Measurements from ENCODE around the gene APCDD1L. TPM values are rescaled to one million over a fixed set of nuclear protein-coding genes. Genes with fewer than 3 reads are reported as not detected.
A peak's percentile ranks its signal among the peaks of the same experiment; 100 is the strongest.

Gene APCDD1L
- total and polyA plus RNA-seq, 9 donors: 2.1 to 8.8 (median 5.1) TPM

DNA sequence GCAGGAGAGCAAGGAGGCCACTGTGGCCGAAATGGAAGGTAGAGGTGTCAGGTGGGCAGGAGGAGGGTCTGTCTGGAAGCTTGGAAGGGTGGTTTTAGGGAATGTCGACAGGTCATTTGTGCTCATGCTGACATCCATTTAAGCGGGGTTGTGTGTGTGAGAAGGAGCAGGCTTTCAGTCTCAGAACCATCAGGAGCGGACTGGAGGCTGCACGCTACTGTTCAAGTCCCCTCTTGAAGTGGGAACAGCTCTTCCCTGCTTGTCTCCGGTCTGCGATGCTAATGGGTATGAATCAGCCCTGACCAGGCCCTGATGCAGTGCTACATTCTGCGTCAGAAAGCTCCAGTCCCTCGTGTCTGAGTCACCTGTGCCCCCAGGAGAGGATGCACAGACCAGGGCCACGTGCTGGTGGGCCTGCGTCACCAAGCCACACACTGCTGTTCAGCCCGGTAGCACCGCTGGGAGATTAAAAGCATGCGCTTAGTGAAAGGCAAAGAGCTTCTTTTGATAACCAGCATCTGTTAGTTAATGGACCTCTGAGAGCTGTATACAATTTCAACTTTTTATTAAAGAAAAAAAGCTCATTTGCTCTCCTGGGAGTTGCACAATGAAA is 58.0 kb downstream of the APCDD1L start:
- H3K27ac ChIP-seq (ENCODE audit: low read length): no peak overlapping the region
- no peak for DNase-seq
- no peaks in the 10 kb centered on the region for H3K27me3 ChIP-seq (ENCODE audit: control insufficient read depth, insufficient read depth, low read length)
- 85% methylated on average over 12 of the region's 14 CpGs for WGBS (ENCODE audit: insufficient coverage)
- H3K4me3 ChIP-seq (ENCODE audit: low read length): no peak overlapping the region
- no peaks in the 10 kb centered on the region for H3K36me3 ChIP-seq (ENCODE audit: control insufficient read depth, insufficient read depth, low read length)
- peaks cover 18% of the 10 kb centered on the region for H3K4me1 ChIP-seq (ENCODE audit: control insufficient read depth, insufficient read depth, low read length)
- H3K9me3 ChIP-seq (replicated peaks; ENCODE audit: control insufficient read depth, low read depth, low read length): no peaks in the 10 kb centered on the region

DNA sequence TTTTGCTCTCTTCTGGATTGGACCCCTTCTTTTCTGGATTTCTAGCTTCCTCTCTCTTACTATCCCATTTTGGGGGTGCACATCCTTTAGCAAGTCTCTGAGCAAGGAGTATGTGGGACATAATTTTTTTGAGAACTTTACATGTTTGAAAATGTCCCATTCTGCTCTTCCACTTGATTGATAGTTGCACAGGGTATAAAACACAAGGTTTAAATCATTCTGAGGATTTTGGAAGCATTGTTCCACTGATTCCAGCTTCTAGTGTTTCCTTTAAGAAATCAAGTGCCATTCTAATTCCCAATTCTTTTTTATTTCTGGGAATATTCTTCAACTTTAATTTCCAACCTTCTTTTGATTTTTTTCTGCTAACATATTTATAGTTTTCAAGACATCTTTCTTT is 60.7 kb downstream of the APCDD1L start:
- Histone ChIP-seq H3K9me3 (replicated peaks; ENCODE audit: control insufficient read depth, low read depth, low read length) (no peaks in the 10 kb centered on the region), H3K27ac (ENCODE audit: low read length) (no peak overlapping the region), H3K27me3 (ENCODE audit: control insufficient read depth, insufficient read depth, low read length) (no peaks in the 10 kb centered on the region), H3K4me1 (ENCODE audit: control insufficient read depth, insufficient read depth, low read length) (peaks cover 10% of the 10 kb centered on the region), H3K36me3 (ENCODE audit: control insufficient read depth, insufficient read depth, low read length) (no peaks in the 10 kb centered on the region), H3K4me3 (ENCODE audit: low read length) (no peak overlapping the region)
- DNase-seq: no peak

DNA sequence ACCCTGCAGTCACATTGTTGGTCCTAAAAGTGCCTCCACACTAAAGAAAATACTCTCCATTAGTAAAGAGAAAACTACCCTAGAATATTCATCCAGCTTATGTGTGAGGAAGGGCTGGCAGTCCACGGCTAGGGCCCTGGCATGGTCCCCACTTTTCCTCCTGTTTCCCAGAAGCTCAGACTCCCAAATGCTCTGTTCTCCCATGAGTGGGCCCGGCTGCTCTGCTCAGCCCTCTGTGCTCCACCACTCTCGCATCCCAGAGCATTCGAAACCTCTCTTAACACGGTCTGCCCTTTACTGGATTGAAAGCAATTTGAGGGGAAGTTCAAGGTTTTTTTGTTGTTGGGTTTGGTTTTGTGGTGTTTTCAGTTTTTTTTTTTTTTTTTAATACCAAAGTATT is 61.8 kb downstream of the APCDD1L start:
- peaks cover 7% of the 10 kb centered on the region for H3K36me3 ChIP-seq (ENCODE audit: control insufficient read depth, insufficient read depth, low read length)
- 40% methylated on average over 1 of the region's 5 CpGs for WGBS (ENCODE audit: insufficient coverage)

DNA sequence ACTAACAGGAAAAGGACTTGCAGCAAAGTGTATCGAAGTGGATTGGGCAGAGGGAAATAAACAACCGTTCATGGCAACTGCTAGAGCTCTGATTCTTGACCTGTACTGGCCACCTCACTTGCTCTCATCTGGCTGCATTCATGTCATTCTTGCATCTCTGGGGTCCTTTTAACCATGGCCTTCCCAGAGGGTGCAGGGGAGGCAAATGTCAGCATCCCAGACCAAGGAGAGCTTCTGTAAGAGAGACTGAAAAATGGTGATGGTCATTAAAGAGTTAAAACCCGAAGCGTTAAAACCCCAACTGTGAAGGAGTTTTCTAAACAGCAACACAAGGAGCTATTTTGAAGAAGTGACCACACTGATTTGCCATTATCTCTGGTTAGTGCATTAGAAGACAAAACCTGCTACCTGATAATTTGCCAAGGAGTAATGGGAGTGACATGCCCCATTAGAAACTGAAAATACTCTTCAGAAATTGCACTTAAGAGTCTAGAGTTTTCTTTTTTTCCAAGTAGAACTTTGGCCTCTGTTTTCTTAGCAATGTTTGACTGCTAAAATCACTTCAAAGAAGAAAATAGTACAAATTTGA is 62.4 kb downstream of the APCDD1L start:
- Histone ChIP-seq H3K27me3 (ENCODE audit: control insufficient read depth, insufficient read depth, low read length) (no peaks in the 10 kb centered on the region), H3K9me3 (replicated peaks; ENCODE audit: control insufficient read depth, low read depth, low read length) (no peaks in the 10 kb centered on the region), H3K27ac (ENCODE audit: low read length) (no peak overlapping the region), H3K4me1 (ENCODE audit: control insufficient read depth, insufficient read depth, low read length) (peaks cover 8% of the 10 kb centered on the region), H3K4me3 (ENCODE audit: low read length) (no peak overlapping the region), H3K36me3 (ENCODE audit: control insufficient read depth, insufficient read depth, low read length) (peaks cover 13% of the 10 kb centered on the region)
- DNase-seq: peak; percentile 72
- no CpG with 5 or more reads among the region's 4 CpGs for WGBS (ENCODE audit: insufficient coverage)

More for the DNA sequence above, 61.8 kb downstream of the APCDD1L start:
- Histone ChIP-seq H3K27ac (ENCODE audit: low read length) (peak overlapping the region; percentile 48), H3K9me3 (replicated peaks; ENCODE audit: control insufficient read depth, low read depth, low read length) (no peaks in the 10 kb centered on the region), H3K27me3 (ENCODE audit: control insufficient read depth, insufficient read depth, low read length) (no peaks in the 10 kb centered on the region), H3K4me3 (ENCODE audit: low read length) (no peak overlapping the region), H3K4me1 (ENCODE audit: control insufficient read depth, insufficient read depth, low read length) (peaks cover 8% of the 10 kb centered on the region)
- DNase-seq: no peak

DNA sequence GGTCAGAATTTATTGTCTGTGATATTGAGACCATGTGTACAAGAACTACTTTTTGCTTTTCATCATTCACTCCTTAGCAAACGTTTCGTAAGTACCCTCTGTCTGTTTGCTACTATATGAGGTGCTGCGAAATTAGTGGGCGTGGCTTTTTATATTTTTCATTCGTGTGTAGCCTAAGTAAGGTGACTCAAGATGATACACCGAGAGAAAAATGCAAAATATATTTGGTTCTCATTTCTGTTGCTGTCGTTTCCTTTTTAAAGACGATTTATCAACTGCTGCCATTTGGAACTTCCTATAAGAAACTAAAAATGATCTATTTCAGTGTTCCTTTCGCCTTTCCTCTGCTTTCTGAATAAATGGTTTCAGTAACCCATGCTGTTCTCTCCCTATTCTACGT is 64.9 kb downstream of the APCDD1L start:
- DNase-seq: no peak
- no peaks in the 10 kb centered on the region for H3K27me3 ChIP-seq (ENCODE audit: control insufficient read depth, insufficient read depth, low read length)
- H3K9me3 ChIP-seq (replicated peaks; ENCODE audit: control insufficient read depth, low read depth, low read length): no peaks in the 10 kb centered on the region
- no peak overlapping the region for H3K27ac ChIP-seq (ENCODE audit: low read length)
- no peak overlapping the region for H3K4me3 ChIP-seq (ENCODE audit: low read length)
- no CpG with 5 or more reads among the region's 10 CpGs for whole genome bisulfite sequencing (ENCODE audit: insufficient coverage)
- peaks cover 8% of the 10 kb centered on the region for H3K4me1 ChIP-seq (ENCODE audit: control insufficient read depth, insufficient read depth, low read length)
- H3K36me3 ChIP-seq (ENCODE audit: control insufficient read depth, insufficient read depth, low read length): peaks cover 30% of the 10 kb centered on the region

DNA sequence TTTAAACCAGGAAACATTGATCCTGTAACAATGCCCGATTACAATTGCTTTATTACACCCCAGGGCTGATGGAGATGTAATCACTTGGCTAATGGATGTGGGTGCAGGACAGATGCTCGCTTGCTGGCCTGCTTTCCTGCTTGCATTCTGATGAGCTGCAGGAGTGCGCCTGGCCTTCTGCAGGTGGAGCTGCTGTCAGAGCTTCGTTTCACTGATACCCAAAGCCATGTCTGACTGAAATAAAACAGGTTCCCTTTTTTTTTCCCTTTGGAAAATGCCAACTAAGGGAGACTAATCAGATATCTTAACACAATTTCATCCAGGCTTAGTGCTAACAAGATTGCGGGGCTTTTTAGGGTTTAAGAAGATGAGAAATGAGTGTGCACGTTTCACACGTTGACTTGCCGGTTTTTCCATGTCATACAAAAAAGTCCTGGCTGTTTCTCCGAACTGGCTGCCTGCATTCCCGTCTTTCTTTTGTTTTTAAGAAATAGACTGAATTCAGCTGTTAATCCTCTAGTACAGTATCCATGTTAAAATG is 65.4 kb downstream of the APCDD1L start:
- peaks cover 35% of the 10 kb centered on the region for H3K36me3 ChIP-seq (ENCODE audit: control insufficient read depth, insufficient read depth, low read length)
- WGBS (ENCODE audit: insufficient coverage): 21% methylated on average over 3 of the region's 10 CpGs
- H3K4me1 ChIP-seq (ENCODE audit: control insufficient read depth, insufficient read depth, low read length): peaks cover 8% of the 10 kb centered on the region
- no peaks in the 10 kb centered on the region for H3K9me3 ChIP-seq (replicated peaks; ENCODE audit: control insufficient read depth, low read depth, low read length)
- H3K4me3 ChIP-seq (ENCODE audit: low read length): no peak overlapping the region
- peak; percentile 61 for DNase-seq
- no peaks in the 10 kb centered on the region for H3K27me3 ChIP-seq (ENCODE audit: control insufficient read depth, insufficient read depth, low read length)
- no peak overlapping the region for H3K27ac ChIP-seq (ENCODE audit: low read length)

DNA sequence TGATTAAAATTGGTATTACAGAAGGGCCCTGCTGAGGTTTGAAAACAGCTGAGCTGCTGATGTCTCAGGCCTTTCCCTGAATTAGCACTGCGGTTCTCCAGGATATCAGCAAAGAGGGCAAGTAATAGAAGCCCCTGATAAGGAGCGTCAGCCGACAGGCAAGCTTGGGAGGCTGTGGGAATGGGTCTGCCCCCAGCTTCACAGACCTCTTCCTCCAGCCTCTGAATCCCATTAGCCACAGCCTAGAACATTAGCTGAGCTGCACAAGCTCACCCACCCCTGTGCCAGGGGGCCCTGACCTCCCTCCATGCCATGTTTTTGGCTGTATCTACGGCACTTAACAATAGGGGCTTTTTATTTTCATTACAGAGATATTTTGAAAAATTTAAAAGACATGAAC is 66.2 kb downstream of the APCDD1L start:
- Histone ChIP-seq H3K4me3 (ENCODE audit: low read length) (no peak overlapping the region), H3K9me3 (replicated peaks; ENCODE audit: control insufficient read depth, low read depth, low read length) (no peaks in the 10 kb centered on the region), H3K27ac (ENCODE audit: low read length) (no peak overlapping the region), H3K4me1 (ENCODE audit: control insufficient read depth, insufficient read depth, low read length) (peaks cover 8% of the 10 kb centered on the region), H3K27me3 (ENCODE audit: control insufficient read depth, insufficient read depth, low read length) (no peaks in the 10 kb centered on the region), H3K36me3 (ENCODE audit: control insufficient read depth, insufficient read depth, low read length) (peaks cover 42% of the 10 kb centered on the region)
- WGBS (ENCODE audit: insufficient coverage): no CpG with 5 or more reads among the region's 4 CpGs
- no peak for DNase-seq

DNA sequence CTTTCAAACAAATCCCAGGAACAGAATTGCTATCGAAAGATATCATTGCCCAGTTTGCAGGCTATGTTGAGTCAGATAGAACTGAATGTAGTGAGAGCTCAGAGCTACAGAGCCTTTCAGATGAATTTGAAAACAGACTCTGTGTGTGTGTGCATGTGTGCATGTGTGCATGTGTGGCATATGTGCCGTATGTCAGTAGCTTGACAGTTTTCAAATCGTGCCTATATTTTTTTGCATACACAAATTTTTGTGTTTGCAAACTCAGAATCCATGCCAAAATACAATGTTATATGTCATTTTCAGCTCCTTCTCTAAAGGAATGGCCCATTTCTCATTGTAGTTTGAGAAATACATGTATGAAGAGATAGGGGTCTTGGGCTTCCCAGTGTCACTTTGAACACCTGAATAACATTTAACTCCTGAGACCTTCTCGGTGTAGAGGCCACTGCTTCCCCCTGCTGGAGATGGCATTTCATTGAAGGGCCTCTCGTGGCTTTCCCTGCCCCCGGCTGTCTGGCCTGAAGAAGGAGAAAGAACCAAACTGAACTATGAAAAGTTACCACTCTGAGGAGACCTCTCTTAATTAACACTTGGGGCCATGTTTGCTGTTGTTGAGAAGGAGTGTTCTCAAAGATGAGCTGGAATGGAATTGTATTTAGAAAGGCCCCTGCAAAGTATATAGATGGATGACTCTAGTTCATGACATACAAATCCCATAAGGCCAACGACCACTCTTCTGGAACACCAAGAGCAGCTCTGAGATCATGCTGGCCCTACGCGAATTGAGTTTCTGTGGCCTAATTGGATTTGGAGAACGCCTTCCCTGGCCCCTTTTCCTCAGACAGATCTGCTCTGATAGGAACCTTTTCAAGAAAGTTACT is 67.4 kb downstream of the APCDD1L start:
- no peak overlapping the region for H3K27ac ChIP-seq (ENCODE audit: low read length)
- H3K36me3 ChIP-seq (ENCODE audit: control insufficient read depth, insufficient read depth, low read length): peaks cover 46% of the 10 kb centered on the region
- H3K4me3 ChIP-seq (ENCODE audit: low read length): no peak overlapping the region
- H3K27me3 ChIP-seq (ENCODE audit: control insufficient read depth, insufficient read depth, low read length): no peaks in the 10 kb centered on the region
- 47% methylated on average over 6 of the region's 10 CpGs for WGBS (ENCODE audit: insufficient coverage)
- no peaks in the 10 kb centered on the region for H3K9me3 ChIP-seq (replicated peaks; ENCODE audit: control insufficient read depth, low read depth, low read length)
- peaks cover 6% of the 10 kb centered on the region for H3K4me1 ChIP-seq (ENCODE audit: control insufficient read depth, insufficient read depth, low read length)
- DNase-seq: peak; percentile 30

DNA sequence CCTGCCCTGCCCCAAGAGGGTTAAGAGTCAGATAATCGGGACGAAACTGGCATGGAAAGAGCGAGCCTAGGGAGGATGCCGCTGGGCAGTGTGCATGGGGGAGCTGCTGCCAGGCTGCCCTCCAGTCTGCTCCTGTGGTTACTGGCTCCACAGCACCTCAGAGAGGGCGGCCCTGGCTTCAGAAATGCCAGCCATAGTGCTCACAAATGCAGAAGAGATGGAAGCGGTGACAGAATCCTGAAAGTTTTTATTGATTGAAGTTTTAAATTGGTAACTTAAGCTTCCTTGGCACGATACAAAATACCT is 68.3 kb downstream of the APCDD1L start:
- Histone ChIP-seq H3K36me3 (ENCODE audit: control insufficient read depth, insufficient read depth, low read length) (peaks cover 51% of the 10 kb centered on the region), H3K4me3 (ENCODE audit: low read length) (no peak overlapping the region), H3K27me3 (ENCODE audit: control insufficient read depth, insufficient read depth, low read length) (no peaks in the 10 kb centered on the region), H3K27ac (ENCODE audit: low read length) (no peak overlapping the region), H3K9me3 (replicated peaks; ENCODE audit: control insufficient read depth, low read depth, low read length) (no peaks in the 10 kb centered on the region), H3K4me1 (ENCODE audit: control insufficient read depth, insufficient read depth, low read length) (peaks cover 8% of the 10 kb centered on the region)
- no peak for DNase-seq
- WGBS (ENCODE audit: insufficient coverage): 73% methylated on average over 5 of the region's 7 CpGs

DNA sequence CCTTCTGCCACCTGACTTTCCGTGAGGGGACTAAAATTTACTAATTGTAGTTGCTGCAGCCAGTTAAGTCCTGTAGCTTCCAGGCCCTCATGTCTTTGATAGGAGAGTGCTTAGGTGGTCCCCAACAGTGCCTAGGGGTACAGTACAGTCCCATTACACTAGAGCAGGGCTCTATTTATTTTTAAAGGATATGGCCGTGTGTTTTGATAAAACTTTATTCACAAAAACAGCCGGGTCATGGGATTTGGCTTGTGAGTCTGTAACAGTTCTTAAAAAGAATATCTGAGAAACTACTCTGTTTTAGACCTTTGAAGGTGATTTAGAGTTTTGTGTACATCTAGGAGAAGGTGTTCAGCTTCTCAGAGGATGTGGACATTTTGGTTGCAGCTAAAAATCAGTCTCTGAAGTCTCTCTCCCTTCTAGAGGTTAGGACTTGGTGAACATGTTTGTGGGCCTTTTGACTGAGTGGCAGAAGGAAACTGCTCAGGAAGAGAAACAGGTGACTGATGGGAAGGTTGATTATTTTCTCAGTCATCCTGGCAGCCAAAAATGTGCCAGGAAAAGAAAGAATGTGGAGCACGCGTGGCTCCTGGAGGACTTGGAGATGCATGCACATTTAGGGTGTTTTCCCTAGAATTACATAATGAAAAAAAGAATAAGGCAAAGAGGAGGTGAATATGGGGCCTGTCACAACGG is 68.8 kb downstream of the APCDD1L start:
- 86% methylated on average over 4 of the region's 6 CpGs for WGBS (ENCODE audit: insufficient coverage)
- peaks cover 8% of the 10 kb centered on the region for H3K4me1 ChIP-seq (ENCODE audit: control insufficient read depth, insufficient read depth, low read length)
- no peak overlapping the region for H3K27ac ChIP-seq (ENCODE audit: low read length)
- DNase-seq: no peak
- no peaks in the 10 kb centered on the region for H3K9me3 ChIP-seq (replicated peaks; ENCODE audit: control insufficient read depth, low read depth, low read length)
- H3K27me3 ChIP-seq (ENCODE audit: control insufficient read depth, insufficient read depth, low read length): no peaks in the 10 kb centered on the region
- no peak overlapping the region for H3K4me3 ChIP-seq (ENCODE audit: low read length)
- peaks cover 51% of the 10 kb centered on the region for H3K36me3 ChIP-seq (ENCODE audit: control insufficient read depth, insufficient read depth, low read length)

Data from muscle of leg (tissue), 11 donors.